Mesothelial cell of epicardium (in vitro differentiated cells): Measurements from ENCODE around the gene CCDC28B. TPM values are rescaled to one million over a fixed set of nuclear protein-coding genes. Genes with fewer than 3 reads are reported as not detected.
"Not testable (repeated sequence)": the region's sequence is repeated elsewhere in the genome, so short reads cannot be mapped to it uniquely, and the experiment has no call there.

Experiments used
- DNase-seq, 2 experiments: peaks; one replicate each; pipeline ENCODE4 v3.0.0; 2021; ENCODE audit warnings: low spot score in 2 of 2; ENCODE audit not compliant: unreplicated experiment in 2 of 2
- H3K27ac Mint-ChIP-seq: 2 replicates; pipeline ENCODE4 v1.8.0; 2021; ENCODE audit warnings: mixed read lengths
- H3K27me3 Mint-ChIP-seq: 2 replicates; pipeline ENCODE4 v1.8.0; 2021; ENCODE audit warnings: low read depth, mixed read lengths
- H3K36me3 Mint-ChIP-seq: 2 replicates; pipeline ENCODE4 v1.8.0; 2021; ENCODE audit warnings: mixed read lengths
- H3K4me1 Mint-ChIP-seq: 2 replicates; pipeline ENCODE4 v1.8.0; 2021; ENCODE audit warnings: mixed read lengths
- H3K4me3 Mint-ChIP-seq: 2 replicates; pipeline ENCODE4 v1.8.0; 2021; ENCODE audit warnings: mild to moderate bottlenecking, moderate library complexity, mixed read lengths
- H3K9me3 Mint-ChIP-seq: 2 replicates; pipeline ENCODE4 v1.8.0; 2021; ENCODE audit warnings: mixed read lengths
- CTCF ChIP-seq: fragments of 200-600 bp; sonication (generic); IDR thresholded peaks from one replicate; pipeline ENCODE4 v1.5.0; 2021; ENCODE audit warnings: antibody characterized with exemption; ENCODE audit not compliant: unreplicated experiment
- total RNA-seq: library from RNA; stranded (reverse); gene quantifications from 3 replicates; pipeline ENCODE4 v1.2.1, GENCODE V29; 2021

Gene CCDC28B
- total RNA-seq = 21.6 to 24.9 TPM (median 24.6 TPM) in 3 replicates

DNA sequence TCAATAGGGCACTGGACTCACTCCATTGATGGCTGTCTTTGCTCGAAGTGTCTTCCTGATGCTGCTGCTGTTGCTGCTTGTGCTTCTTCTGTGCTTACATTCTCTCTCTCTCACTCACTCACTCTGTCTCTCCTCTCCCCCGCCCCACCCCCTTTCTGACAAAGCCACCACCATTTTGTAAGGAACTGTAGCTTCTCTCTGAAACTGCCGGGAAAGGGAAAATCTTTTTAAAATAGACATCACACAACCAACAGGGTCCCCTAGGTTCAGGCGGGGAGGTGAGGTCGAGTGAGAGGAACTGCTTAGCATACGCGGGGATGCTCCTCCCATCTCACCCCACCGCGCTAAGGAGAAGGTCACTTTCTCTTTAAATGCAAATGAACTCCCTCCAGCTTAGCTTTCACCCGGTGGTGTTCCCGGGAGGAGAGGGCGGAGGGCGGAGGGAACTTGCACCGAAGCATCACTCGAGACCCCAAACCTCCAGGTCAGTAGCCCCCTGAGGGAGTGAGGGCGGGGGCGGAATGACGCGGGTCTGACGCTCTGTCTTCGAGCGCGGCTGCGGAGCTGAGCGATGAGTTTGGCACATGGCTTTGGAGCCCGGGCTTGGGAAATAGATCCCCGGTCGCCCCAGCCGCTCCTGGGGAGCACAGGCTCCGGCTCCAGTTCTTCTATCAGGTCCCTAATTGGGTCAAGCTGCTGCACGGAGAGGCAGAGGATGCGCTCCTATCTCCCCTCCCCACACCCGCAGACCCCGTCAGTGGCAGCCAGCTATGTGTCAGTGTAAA, at the start of gene CCDC28B:
CCDC28B (plus strand) TSS at position 370 of the 785 bp plus-strand sequence. CDS start 1,341 bp downstream, outside the sequence.
- Mint-ChIP-seq H3K27ac (peak within 1 kb of the TSS; percentile 94), H3K9me3 (no peaks in the 10 kb centered on the region), H3K27me3 (no peaks in the 10 kb centered on the region), H3K36me3 (peaks cover 5% of the 10 kb centered on the region), H3K4me1 (peaks cover 19% of the 10 kb centered on the region), H3K4me3 (peak within 1 kb of the TSS; percentile 87)
- peak in 1 of 2 experiments; percentile 57 for DNase-seq
- TF ChIP-seq CTCF = no peak

DNA sequence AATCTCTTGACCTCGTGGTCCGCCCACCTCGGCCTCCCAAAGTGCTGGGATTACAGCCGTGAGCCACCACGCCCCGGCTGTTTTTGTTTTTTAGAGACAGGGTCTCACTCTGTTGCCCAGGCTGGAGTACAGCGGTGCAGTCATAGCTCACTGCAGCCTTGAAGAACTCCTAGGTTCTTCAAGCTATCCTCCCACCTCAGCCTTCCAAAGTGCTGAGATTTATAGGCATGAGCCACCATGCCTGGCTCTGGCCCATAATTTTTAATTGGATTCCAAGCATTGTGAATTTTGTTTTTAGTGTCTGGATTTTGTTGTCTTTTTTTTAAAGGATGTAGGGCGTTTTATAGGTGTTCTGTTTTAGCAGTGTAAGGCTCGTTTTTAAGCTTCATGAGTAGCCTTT, 49.5 kb upstream of the CCDC28B start:
- no peaks in the 10 kb centered on the region for H3K27me3 Mint-ChIP-seq
- H3K9me3 Mint-ChIP-seq = peaks cover 14% of the 10 kb centered on the region
- H3K36me3 Mint-ChIP-seq = peaks cover 21% of the 10 kb centered on the region
- TF ChIP-seq CTCF = no peak
- H3K27ac Mint-ChIP-seq = peak overlapping the region; percentile 86
- DNase-seq = no peak
- peaks cover 21% of the 10 kb centered on the region for H3K4me1 Mint-ChIP-seq
- no peak overlapping the region for H3K4me3 Mint-ChIP-seq

GRCh38 chr1:32151319-32151787, 49.0 kb upstream of the CCDC28B start:
- Mint-ChIP-seq H3K4me3 (no peak overlapping the region), H3K36me3 (peaks cover 23% of the 10 kb centered on the region), H3K27me3 (no peaks in the 10 kb centered on the region), H3K27ac (peak overlapping the region; percentile 86), H3K4me1 (peaks cover 21% of the 10 kb centered on the region), H3K9me3 (peaks cover 10% of the 10 kb centered on the region)
- no peak for TF ChIP-seq CTCF
- DNase-seq = no peak

DNA sequence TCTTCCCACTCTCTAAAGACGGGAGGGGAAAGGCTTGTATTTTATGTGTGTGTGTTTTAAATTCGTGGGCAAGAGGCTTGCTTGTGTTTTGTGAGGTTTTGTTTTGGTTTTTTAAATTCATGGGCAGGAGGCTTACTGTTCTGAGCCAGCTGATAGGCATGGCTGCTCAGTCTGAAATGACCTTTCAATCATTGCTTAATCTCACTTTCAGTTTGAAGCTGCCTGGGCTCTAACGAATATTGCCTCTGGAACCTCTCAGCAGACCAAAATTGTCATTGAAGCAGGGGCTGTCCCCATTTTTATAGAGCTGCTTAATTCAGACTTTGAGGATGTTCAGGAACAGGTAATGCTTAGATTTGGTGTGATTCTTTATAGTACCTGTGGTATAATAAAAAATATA, 41.2 kb upstream of the CCDC28B start:
- DNase-seq = no peak
- no peak overlapping the region for H3K4me3 Mint-ChIP-seq
- peaks cover 49% of the 10 kb centered on the region for H3K36me3 Mint-ChIP-seq
- TF ChIP-seq CTCF = no peak
- H3K4me1 Mint-ChIP-seq = no peaks in the 10 kb centered on the region
- no peak overlapping the region for H3K27ac Mint-ChIP-seq
- H3K27me3 Mint-ChIP-seq = no peaks in the 10 kb centered on the region
- H3K9me3 Mint-ChIP-seq = no peaks in the 10 kb centered on the region

DNA sequence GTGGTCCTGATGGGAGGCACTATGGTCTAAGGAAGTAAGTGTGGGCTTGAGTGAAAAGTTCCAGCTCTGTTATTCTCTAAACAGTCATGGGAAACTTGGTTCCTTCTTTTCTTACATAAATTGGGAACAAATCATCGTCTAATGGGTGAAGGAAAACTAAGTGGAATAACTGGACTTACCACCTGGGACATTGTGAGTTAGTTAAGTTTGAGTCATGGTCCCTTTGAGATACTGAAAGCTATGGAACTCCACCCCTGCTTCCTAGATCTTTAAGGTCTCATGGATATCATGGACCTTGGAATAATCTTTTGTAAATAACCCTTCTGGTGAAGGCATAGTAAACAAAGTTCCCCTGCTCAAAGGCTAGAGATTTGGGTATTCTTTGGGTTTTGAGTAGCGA, 37.0 kb upstream of the CCDC28B start:
- H3K27me3 Mint-ChIP-seq = no peaks in the 10 kb centered on the region
- H3K4me3 Mint-ChIP-seq = no peak overlapping the region
- no peaks in the 10 kb centered on the region for H3K4me1 Mint-ChIP-seq
- no peak overlapping the region for H3K27ac Mint-ChIP-seq
- no peak for TF ChIP-seq CTCF
- H3K36me3 Mint-ChIP-seq = peaks cover 49% of the 10 kb centered on the region
- no peaks in the 10 kb centered on the region for H3K9me3 Mint-ChIP-seq
- no peak for DNase-seq

GRCh38 chr1:32165633-32166032, 34.8 kb upstream of the CCDC28B start:
- not testable (repeated sequence) for H3K9me3 Mint-ChIP-seq, H3K4me3 Mint-ChIP-seq, H3K4me1 Mint-ChIP-seq, H3K27ac Mint-ChIP-seq, DNase-seq, H3K27me3 Mint-ChIP-seq
- H3K36me3 Mint-ChIP-seq = peaks cover 54% of the 10 kb centered on the region
